GM12872 (cell line): ENCODE results near the gene LRRN2.

Experiments used
- TF ChIP-seq, protein P1 (sequence below): IDR thresholded peaks from 3 replicates; pipeline ENCODE4 v1.5.1; 2011; ENCODE audit warnings: low read depth, mild to moderate bottlenecking, low read length, moderate library complexity; ENCODE audit not compliant: insufficient read depth

LRRN2 gene

DNA sequence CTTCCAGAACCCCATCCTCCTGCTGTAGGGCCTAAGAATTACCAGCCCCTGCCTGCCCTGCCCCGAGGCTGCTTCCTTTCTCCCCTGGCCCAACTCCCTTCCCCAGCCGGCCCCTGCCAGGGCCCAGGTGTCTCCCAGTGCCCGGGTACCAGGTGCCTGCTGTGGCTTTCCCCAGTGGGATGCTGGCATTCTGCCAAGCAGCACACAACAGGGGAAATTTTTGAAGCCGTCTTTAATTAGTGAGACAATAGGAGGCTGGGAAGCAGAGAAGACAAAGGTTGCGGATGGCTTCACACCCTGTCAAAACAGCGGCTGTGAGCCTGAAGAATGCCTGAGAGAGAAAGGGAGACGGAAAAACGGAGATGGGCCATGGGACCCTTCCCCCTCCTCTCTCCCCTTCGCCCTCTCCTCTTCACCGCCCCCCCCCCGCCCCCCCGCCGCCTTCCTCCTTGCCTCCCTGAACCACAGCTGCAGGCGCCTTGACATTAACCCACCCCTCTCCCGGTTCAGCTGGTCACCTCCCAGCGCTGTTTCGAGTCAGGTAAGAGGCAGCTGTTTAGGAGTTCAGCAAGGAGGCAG lies 33.6 kb downstream of the LRRN2 start:
- TF ChIP-seq, protein P1, sequence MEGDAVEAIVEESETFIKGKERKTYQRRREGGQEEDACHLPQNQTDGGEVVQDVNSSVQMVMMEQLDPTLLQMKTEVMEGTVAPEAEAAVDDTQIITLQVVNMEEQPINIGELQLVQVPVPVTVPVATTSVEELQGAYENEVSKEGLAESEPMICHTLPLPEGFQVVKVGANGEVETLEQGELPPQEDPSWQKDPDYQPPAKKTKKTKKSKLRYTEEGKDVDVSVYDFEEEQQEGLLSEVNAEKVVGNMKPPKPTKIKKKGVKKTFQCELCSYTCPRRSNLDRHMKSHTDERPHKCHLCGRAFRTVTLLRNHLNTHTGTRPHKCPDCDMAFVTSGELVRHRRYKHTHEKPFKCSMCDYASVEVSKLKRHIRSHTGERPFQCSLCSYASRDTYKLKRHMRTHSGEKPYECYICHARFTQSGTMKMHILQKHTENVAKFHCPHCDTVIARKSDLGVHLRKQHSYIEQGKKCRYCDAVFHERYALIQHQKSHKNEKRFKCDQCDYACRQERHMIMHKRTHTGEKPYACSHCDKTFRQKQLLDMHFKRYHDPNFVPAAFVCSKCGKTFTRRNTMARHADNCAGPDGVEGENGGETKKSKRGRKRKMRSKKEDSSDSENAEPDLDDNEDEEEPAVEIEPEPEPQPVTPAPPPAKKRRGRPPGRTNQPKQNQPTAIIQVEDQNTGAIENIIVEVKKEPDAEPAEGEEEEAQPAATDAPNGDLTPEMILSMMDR = no peak

DNA sequence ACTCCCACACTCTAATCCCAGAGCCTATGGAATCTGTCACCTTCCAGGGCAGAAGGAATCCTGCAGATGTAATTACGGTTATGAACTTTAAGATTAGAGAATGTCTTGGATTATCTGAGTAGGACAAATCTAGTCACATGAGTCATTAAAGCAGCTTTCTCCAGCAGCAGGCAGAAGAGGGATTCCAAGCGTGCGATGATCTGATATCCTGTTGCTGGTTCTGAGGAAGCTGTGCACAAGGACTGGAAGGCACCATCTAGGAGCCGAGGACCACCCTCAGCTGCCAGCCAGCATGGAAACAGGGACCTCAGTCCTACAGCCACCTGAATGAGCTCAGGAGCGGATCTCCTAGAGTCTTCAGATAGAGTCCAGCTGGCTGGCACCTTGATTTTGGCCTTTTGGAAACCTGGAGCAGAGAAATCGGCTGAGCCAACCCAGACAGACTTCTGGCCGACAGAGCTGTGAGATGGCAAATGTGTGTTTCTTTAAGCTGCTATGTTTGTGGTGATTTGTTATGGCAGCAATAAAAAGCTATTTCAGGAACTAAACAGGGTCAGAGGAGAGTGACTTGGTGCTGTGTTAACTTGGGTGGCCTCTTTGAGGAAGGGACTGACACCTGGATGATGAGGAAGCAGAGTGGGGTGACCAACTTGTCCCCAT lies 34.5 kb downstream of the LRRN2 start:
- TF ChIP-seq, protein P1 = no peak

DNA sequence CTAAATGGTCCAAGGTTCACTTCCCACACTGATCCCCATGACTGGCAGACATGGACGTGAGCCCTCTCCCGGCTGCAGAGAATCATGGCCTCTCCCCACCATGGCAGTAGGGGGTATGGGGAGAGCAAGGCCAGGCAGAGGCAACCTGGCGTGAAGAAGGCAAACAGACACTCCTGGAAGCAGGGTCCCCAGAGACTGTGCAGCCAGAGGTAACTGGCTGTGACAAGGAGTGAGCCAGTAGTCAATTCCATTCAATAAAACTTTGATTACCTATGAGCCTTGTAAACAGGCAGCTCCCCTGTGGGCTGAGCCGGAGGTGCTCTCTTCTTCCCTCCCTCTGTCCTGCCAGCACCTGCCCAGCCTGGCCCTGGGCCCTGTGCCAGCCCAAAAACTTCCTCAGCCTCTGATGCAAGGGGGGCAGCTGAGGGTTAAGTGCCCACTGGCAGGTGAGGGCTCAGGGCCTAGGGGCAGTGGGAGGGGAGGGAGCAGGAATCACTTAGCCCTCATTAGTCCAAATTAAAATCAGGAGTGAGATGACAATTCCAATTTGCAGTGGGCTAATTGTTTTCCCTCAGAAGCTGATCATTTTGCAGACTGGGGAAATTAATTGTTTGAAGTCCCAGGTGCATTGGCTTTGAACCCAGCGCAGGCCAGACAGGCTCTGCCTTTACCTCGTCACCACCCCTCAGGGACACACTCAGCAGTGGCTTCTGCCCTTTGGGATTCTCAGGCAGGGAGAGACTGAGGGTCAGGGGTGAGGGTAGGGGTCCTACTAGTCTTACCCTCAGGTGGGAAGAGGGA lies 35.6 kb downstream of the LRRN2 start:
- TF ChIP-seq, protein P1 = no peak

DNA sequence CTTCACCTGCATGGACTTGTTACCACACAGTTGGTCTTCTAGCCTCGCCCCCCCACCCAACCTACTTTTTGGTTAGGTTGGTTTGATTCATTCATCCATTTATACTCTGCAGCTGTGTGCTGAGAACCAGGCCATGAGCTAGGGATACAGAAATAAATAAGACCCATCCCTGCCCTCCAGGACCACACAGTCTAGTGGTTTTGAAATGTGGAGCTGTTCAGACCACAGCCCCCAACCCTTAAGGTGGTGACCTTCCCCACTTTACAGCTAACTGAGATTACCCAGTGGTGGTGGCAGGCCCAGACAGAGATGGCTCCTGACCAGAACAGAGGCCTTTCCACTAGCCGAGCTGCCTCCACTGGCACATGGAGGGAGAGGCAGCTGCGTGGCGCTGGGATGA lies 37.0 kb downstream of the LRRN2 start:
- TF ChIP-seq, protein P1 = no peak

DNA sequence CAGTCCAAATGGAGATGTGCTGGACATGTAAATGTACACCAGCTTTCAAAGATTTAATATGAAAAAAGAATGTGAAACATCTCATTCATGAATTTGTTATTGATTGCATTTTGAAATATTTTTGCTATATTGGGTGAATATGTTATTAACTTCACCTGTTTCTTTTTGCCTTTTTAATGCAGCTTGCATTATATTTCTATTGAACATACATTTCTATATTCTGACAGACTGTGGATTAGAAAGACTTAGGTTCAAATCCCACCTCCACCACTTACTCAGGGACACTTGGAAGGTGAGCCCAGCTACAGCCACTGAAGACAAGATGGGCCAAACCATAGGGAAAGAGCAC lies 37.8 kb downstream of the LRRN2 start:
- TF ChIP-seq, protein P1 = no peak

DNA sequence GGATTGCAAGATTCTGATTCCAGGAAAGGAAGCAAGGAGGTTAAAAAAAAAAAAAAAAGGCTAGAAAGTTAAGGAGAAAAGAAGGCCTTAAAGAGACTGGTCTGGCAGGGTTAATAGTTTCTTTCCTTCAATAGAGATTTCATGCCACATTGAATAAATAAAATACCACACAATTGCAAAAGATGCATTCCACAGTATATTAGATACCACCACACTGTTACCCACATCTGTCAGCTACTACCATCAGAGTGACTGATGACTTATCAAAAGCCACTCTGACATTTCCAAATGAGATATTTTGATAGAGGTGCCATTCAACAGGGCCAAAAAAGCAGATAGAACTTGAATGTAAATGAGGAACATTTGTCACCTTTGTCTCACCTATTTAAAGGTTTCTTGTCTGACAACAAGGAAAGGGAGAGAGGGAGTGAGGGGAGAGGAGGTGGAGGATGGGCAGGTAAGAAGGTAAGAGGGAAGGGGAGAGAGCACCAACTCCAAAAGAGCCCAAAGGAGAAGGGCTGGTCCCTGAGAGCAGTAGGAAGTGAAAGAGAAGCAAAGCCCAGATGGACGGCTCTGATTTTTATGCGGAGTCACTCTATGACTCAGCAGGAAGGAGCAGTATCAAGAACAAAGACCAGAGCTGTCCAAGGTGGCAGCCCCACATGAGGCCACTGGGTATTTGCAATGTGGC lies 38.3 kb downstream of the LRRN2 start:
- TF ChIP-seq, protein P1 = no peak

DNA sequence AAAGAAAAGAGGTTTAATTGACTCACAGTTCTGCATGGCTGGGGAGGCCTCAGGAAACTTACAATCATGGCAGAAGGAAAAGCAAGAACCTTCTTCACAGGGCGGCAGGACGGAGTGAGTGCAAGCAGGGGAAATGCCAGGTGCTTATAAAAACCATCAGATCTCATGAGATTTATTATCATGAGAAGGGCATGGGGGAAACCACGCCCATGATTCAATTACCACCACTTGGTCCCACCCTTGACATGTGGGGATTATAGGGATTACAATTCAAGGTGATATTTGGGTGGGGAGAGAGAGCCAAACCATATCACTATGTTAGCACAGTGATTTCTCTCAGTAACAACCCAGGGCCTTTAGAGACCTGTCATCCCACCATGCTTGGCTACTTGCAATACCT lies 39.9 kb downstream of the LRRN2 start:
- TF ChIP-seq, protein P1 = no peak
